GM19463 (cell line): Measurements from ENCODE around the gene TFF2.

Source experiments
- ATAC-seq: cut with Tn5 transposase; IDR thresholded peaks from one replicate; pipeline ENCODE4 v1.9.1; 2021; ENCODE audit warnings: mild to moderate bottlenecking, moderate library complexity; ENCODE audit not compliant: unreplicated experiment

The TFF2 gene

DNA sequence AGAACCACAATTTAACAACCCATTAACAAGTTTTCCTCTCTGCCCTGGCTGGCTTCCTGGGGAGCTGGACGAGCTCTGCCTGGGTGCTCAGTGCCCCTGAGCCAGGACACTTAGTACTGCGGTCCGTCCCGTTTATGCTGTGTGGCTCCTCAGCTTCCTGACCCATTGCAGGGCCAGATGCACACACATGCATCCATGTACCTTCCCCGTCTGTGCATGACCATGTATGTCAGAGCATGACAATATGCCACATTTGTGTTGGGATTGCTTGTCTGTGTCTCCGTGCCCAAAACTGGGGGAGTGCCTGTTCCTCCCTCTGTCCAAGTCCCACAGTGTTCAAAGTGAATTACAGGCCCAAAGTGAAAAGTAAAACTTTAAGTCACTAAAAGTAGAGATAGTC lies 25.9 kb downstream of the TFF2 start:
- ATAC-seq: no peak

DNA sequence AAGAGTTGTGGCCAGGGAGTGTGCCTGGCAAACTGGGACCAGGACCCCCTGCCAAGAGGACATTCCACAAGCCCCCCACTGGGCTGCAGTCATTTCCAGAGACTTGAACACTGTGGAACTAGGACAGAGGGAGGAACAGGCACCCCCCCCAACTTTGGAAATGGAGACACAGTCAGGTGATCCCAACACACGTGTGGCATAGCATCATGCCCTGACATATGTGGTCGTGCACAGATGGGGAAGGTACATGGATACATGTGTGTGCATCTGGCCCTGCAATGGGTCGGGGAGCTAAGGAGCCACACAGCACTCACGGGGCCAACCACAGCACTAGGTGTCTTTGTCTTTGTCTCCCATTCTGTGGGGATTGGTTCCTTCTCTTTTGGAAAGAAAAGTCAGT lies 28.9 kb downstream of the TFF2 start:
- no peak for ATAC-seq

DNA sequence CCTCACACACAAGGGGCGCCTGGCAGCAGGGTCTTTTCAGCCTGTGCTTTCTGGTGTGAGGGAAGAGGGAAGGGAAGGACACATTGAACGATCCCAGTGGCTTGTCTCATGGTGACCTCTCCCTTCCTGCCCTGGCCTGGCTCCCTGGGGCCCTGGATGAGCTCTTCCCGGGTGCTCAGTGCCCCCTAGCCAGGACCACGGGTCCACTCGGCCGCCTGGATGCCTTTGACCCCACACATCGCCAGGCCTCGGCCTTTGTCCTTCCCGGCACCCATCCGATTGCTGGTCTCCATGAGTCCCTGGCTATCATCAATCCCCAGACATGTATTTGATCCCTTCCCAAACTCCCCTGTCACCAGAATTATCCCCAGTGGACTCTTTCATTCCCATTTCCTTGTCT lies 29.6 kb downstream of the TFF2 start:
- ATAC-seq: no peak

DNA sequence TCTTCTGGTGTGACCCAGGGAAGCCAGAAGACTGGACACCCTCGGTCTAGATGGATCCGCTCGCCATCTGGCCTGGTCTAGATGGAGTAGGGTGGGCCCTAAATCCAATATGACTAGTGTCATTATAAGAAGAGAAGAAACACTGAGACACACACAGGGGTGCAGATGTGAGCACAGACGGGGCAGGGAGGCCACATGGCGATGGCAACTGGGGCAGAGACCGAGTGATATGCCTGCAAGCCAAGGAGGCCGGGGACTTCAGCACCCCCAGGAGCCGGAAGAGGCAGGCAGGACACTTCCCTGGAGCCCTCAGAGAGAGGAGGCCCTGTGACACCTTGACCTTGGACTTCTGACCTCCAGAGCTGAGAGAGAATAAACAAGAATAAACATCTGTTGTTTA lies 30.0 kb downstream of the TFF2 start:
- ATAC-seq: no peak

DNA sequence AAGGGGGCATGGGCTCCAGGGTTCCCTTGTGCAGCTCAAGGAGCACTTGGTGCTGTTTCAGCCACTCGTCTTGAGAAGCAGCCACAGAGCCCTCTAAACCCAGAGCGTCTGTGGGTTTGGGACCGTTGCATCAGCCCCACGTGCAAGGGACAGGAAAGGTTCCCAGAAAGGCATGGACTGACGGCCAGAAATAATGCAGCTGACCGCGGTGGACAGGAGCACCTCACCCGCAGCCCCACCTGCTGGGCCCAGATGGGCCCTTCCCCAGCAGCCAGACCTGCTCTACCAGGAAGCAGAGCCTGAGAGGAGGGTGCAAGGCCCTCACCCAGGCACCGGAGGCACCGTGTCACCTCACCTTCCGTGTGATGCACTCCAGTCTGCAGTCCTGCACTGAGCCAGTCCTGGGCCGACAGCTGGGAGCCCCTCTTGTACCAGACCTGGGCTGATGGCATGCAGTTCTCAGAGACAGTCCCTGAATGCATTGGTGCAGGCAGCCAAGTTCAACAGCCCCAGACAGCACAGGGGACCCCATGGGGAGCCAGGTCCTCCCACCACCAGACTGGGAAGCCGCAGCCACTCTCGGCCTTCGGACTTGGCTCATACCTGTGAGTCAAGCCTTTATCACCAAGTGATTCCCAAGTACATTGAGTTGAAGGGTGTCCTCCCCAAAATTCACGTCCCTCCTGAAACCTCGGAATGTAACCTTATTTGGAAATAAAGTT lies 30.8 kb downstream of the TFF2 start:
- no peak for ATAC-seq

DNA sequence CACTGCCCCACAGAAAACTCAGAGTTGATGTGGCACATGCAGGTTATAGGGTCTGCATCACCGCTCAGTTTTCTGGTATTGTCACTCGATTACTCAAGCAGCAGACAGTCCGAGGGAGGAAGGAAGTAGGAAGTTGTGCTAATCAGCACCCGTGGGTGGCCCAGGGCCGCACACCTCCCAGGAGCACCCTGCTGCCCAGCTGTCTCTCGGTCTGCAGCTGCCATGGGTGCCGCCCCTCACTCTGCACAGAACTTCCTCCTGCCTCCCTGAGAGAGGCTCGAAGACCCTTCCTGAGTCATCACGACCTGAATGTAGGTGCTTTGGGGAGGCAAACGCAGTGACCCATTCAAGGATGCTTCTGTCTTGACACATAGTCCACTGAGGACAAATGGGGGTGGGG lies 31.4 kb downstream of the TFF2 start:
- ATAC-seq: no peak

DNA sequence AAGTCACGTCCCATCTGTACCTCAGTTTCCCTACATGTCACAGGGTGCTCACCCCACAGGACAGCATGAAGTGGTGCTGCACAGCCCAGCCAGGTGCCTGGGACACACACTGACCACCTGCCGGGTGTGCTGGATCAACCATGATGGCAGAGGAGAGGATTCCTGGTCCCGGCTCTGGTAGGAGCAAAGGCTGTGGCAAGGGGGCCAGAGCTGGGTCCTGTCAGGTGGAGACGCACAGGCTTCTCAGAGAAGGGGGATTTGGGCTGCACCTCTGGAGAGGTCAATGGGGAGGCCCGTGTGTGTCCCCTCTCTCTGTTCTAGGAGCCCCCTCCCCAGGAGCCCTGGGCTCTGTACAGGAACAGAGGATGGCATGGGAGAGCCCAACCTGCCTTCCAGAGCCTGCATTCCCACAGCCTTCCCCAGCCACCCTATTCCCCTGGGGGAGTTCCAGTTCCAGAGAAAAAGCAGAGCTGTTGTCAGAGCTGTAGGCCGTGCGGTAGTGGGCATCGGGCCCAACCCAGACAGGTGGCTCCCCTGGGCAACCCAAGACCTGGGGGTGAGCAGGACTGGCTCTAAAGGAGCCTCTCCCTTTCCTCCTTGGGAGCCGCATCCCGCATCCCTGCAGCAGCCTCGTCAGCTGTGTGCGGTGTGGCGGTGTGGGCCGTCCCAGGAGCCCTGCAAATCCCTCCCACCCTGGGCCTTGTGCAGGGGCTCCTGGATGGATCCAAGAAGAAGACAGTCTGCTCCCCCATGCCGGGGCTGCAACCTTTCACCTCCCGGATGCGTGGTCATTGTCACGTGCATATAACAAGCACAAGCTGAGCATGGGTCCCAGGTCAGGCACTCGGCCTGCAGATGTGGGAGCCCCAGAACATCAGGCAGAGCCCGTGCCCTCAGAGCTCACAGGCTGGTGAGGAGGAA lies 32.7 kb downstream of the TFF2 start:
- no peak for ATAC-seq

DNA sequence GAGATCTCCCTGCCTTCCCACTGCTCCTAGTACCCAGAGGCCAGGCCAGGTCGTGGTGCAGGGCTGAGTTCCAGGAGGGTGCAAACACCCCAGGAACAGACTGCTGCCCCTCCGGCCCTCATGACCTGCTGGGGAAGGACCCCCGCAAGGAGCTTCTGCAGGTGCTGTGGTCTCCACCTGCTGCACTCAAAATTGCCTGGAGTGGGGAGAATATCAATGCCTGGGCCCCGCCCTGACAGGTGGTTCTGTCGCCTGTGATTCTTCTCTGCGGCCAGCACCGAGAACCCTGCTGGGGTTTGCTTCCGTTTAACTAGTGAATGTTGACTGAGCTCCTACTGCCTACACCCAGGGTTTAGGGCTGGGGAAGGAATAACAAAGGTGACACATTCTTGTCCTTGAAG lies 33.5 kb downstream of the TFF2 start:
- no peak for ATAC-seq

DNA sequence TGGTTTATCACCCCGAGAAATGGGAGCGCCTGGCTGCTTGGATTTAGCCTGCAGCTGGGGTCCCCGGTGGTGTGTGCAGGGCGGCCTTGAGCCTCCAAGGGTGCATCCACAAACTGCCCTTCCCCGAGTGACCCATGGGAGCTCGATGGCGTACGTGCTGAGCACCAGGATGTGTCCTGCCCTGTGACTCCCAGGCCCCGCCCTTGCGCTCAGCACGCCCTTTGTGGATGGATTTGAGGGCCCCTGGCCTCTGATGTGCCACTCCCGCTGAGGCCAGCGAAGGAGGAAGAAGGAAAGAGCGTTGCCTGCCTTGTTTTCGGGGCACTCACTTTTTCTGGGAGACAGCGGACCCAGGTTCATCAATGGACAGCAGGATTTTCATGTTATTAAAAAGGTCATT lies 33.9 kb downstream of the TFF2 start:
- ATAC-seq: no peak

DNA sequence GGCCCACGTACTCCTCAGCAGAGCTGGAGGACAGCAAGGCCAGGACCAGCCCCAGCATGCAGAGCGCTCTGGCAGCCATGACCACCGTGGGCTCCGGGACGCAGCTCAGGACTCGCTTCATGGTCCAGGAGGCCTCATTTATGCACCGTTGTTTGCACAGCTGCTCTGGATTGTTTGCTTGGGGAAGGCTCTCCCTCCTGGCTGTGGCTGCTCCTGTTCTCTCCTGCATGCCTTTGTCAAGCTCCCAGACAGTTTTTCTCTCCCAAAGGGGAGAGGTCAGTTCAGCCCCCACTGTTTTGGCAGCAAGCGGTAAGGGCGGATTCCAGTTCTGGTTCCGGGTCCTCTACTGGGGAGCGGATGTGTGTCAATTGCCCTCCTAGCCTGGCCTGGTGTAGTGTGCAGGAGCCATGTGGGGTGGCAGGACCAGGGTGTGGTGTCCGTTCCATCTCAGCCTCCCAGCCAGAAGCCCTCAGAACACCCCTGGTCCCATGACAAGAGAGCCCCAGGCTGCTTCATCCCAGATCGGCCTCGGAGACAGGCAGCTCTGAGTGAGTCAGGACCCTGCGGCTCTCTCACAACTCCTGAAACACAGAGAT lies 35.4 kb downstream of the TFF2 start, which contains the start of gene TFF3:
TFF3 (minus strand) TSS at position 114 of the 596 bp plus-strand sequence; CDS start at position 79, 35 bp downstream.
- ATAC-seq: no peak

DNA sequence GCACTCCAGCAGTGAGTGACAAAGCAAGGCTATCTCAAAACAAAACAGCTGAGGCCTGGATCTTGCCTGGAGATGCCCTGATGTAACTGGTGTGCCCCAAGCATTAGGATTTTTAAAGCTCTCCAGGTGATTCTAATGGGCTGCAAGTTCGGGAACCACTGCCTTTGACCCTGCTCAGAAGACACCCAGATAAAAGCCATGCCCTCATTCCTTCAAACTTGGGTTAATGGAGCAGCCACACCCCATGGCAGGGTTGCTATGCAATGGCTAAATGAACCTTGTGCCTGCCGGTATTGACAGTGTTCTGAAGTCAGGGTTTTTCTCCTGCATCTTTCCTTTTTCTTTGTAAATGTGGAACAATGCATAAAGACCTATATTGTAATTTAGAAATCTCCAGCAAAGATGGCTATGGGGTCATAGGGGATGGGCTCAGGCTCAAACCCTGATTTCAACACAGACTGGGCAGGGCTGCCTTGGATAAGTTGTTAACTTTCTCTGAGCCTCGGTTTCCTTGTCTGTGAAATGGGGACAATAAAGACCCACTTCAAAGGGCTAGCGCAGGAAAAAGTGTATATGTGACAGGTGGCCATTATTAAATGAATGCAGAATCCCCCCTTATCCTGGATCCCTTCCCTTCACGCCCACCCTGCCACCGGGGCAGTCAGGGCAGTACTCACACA lies 36.0 kb downstream of the TFF2 start:
- no peak for ATAC-seq

DNA sequence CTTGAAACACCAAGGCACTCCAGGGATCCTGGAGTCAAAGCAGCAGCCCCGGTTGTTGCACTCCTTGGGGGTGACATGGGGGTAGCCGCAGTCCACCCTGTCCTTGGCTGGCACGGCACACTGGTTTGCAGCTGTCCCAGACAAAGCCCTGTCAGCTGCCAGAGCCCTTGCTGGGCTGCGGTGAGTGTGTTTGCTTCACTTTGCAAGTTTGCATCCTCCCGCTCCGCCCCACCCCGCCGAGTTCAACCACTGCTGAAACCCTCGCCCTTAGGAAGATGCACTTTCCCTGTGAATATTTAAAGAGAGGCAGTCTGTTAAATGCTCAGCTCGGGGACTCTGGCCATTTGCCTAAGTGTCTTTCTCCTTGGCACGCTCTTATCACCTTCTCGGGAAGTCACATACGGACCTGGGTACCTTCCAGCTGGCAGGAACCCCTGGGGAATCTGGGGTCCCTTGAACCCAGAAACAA lies 37.3 kb downstream of the TFF2 start:
- ATAC-seq: no peak

DNA sequence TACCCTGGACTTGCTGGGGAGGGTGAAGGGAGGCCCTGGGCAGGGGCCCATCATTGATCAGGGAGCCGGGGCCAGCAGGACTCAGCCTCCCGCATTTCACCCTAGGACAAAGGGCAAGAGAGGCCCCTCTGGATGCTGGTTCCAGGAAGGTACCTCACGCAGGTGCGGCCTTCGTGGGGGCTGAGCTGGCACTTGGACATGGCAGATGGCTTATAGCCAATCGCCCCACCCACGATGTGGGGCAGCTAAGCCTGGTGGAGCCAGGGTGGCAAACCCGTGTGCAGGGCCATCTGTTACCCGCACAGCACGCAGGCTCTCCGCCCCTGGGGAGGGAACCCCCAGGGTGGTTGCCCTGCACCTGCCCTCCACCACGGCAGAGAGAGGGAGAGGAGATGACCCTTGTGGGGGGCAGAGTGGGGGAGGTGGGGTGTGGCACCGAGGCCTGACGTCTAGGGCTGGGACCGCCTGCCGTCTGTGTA lies 38.1 kb downstream of the TFF2 start:
- no peak for ATAC-seq

DNA sequence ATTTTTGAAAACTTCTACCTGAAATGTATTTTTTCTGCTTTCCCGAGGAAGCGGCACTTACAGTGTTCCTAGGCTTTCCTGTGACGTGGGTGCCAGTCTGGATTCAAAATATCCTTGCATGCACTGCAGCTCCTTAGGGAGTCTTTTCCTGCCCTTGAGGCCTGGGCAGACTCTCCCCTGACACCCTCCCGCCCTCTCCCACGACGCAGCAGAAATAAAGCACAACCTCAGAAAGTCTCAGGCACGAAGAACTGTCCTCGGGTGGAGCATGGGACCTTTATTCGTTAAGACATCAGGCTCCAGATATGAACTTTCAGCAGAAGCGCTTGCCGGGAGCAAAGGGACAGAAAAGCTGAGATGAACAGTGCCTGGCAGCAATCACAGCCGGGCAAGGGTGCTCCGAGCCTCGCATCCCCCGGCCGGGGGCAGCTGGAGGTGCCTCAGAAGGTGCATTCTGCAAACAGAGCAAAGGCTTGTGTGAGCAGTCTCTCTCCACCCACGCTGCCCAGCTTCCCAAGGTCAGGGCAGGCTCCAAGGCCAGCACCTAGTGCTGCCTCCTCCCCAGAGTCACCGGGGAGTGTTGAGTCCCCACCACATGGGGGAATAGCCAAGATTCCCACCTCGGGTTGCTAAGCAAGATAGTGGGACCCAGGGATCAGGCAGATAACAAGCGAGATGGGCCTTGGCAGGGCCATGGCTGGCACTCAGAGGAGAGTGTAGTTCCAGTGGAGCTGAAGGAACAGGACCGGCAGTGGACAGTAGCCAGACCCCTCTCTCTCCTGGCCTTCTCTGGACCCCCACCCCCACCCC lies 38.8 kb downstream of the TFF2 start:
- no peak for ATAC-seq

DNA sequence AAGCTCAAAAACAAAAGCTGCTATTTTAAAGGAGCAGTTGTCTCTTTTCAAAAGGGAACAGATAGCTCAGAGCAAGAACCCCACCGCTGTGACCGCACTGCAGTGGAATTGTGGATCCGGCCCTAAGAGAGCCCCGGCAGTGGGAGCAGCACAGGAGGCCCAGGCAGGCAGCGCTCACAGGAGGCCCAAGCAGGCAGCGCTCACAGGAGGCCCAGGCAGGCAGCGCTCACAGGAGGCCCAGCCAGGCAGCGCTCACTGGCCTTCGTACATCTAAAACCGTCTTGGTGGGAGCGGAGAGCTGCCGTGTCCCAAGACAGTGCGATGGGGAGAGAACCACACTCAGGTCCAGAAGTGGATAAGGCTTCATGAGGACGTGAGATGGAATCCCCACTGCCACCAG lies 39.6 kb downstream of the TFF2 start:
- ATAC-seq: no peak

DNA sequence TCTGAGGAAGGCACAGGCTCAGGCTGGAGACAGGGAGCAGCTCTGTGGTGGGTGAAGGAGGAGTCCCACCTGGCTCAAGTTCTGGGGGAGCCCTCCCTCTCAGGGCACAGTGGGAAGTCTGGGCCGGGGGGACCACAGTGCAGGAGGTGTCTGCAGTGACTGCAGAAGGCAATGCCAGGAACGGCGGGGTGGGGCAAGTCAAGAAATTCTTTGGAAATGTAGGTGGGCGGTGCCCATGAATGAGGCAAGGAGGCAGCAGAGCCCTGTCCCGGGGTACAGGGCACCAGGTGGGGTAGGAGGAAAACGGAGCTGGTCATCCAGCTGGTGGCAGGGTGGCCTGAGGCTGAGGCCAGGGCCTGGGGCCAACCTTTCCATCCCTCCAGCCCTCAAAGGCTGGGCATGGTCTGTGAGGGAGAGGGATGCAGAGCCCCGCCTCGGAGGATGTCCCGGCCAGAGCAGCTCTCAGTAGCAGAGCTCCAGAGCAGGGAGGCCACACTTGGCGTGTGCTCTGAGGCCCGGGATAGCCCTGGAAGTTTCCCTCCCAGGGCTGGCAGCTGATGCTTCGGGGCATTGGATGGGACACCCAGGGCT lies 40.3 kb downstream of the TFF2 start:
- no peak for ATAC-seq

DNA sequence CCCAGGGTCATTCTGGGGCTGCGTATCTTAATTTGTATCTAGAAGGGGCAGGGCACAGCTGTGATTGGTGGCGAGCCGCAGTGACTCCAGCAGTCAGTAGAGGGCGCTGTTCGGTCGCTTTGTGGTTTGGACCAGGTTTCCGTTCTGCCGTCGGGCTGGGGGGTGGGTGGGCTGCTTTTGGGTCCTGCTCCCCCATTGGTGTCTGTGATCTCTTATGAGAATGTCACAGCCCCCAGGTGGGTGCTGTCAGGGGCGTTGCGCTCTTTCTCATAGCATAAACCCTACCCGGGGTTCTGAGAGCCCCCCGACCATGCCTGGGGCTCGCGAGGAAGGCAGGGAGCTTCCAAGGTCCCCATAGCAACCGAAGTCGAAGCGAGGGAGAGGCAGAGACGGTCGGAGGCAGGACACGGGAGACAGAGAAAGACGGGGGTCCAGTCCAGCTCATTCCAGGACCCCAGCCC lies 41.0 kb downstream of the TFF2 start:
- ATAC-seq: no peak

DNA sequence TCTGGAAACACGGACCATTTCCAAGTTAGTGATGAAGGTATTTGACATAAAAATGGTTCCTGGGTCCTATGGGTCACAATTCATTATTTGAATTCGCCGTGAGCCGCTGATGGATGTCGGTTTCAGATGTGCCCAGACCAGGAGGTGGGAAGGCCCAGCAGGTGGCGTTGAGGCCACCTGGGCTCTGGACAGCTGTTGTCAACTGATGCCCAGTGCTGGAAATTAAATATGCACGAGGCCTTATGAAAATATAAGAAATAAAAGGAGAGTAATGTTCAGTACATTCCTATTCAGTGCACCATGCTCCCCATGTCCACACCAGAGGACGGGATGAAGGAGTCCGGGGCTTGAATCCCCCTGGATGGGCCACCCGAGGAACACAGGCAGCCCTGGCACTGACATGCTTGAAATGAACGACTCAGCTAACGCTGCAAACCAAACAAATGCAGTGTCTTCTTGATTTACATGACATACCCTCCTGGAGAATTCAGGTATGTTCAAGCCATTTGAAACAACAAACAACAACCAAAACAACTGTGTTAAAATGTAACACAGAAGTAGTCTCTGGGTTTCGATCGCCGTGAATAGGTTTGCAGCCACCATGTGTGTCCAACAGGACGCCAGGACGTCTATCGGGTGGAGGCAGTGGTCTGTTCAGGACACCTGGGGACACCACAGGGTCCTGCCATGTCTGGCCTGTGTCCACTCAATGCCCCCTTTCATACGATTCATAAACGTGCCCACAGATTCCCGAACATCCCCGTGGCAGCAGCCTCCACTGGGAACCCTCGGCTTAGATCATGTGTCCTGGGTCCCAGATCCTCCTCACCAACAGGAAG lies 41.7 kb downstream of the TFF2 start:
- ATAC-seq: no peak
